SK-N-SH treated with all-trans-retinoic acid at 6 μM for 48 hours (cell line): ENCODE results near the gene CPSF6.

Experiments
- BACH2 ChIP-seq: fragments of 250-450 bp; sonication (Bioruptor Pico); IDR thresholded peaks from 2 replicates; pipeline ENCODE4 v1.9.0; 2021; ENCODE audit warnings: mild to moderate bottlenecking, borderline replicate concordance
- CSDC2 ChIP-seq: fragments of 250-450 bp; sonication (Bioruptor Pico); IDR thresholded peaks from 2 replicates; pipeline ENCODE4 v1.5.0; 2020; ENCODE audit warnings: mild to moderate bottlenecking, moderate library complexity
- PATZ1 ChIP-seq: fragments of 250-450 bp; sonication (Bioruptor Pico); IDR thresholded peaks from 2 replicates; pipeline ENCODE4 v1.8.0; 2020; ENCODE audit warnings: mild to moderate bottlenecking, moderate library complexity, borderline replicate concordance
- PPARA ChIP-seq: fragments of 250-450 bp; sonication (Bioruptor Pico); IDR thresholded peaks from 2 replicates; pipeline ENCODE4 v1.5.0; 2020; ENCODE audit warnings: mild to moderate bottlenecking, borderline replicate concordance
- ZFP30 ChIP-seq: fragments of 450-650 bp; formaldehyde crosslinking; IDR thresholded peaks from 2 replicates; pipeline ENCODE4 v1.5.0; 2022; ENCODE audit warnings: mild to moderate bottlenecking, moderate library complexity

DNA sequence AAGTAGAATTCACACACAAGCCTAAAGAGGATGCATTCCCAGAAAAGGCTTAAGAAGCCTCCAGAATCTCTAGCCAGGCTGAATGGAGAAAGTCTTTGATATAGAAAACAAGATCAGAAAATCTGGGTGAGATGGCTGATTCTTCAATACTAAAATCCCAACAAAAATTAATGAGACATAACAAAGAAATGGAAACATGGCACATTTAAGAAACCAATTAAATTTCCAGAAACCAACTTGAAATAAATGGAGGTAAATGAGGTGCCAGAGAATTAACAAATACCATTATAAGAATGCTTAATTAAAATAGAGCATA lies 51.9 kb downstream of the CPSF6 start:
- TF ChIP-seq BACH2 (CRISPR knock-in tag) = no peak
- TF ChIP-seq ZFP30 = no peak
- TF ChIP-seq CSDC2 (CRISPR knock-in tag) = no peak
- TF ChIP-seq PATZ1 (CRISPR knock-in tag) = no peak
- TF ChIP-seq PPARA (CRISPR knock-in tag) = no peak
